Measurements from ENCODE around the gene OR9A2.
A peak's percentile ranks its signal among the peaks of the same experiment; 100 is the strongest.

OR9A2 gene

DNA sequence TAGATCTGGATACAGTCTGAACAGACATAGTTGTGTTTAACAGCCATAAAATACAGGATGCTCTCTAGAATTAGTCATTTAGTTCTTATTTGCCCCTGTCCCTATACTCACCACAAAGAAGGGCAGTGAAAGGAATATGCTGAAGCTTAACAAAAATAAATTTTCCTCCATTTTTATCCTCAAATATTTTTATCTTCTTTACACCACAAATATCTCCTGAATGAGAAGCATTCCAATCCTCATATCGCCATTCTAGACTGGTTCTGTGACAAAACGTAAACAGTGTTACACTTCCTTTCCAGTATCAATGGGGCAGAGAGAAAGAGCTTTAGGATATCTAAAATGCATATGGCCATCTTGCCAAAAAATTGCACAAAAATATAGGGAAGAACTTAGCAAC, 1.6 kb downstream of the OR9A2 start:
- TF ChIP-seq, protein P1, sequence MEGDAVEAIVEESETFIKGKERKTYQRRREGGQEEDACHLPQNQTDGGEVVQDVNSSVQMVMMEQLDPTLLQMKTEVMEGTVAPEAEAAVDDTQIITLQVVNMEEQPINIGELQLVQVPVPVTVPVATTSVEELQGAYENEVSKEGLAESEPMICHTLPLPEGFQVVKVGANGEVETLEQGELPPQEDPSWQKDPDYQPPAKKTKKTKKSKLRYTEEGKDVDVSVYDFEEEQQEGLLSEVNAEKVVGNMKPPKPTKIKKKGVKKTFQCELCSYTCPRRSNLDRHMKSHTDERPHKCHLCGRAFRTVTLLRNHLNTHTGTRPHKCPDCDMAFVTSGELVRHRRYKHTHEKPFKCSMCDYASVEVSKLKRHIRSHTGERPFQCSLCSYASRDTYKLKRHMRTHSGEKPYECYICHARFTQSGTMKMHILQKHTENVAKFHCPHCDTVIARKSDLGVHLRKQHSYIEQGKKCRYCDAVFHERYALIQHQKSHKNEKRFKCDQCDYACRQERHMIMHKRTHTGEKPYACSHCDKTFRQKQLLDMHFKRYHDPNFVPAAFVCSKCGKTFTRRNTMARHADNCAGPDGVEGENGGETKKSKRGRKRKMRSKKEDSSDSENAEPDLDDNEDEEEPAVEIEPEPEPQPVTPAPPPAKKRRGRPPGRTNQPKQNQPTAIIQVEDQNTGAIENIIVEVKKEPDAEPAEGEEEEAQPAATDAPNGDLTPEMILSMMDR (conservative IDR thresholded peaks at IDR 0.05; ENCODE audit: low read length): no peak
- no peak overlapping the region for H3K4me3 ChIP-seq (ENCODE audit: low read length)

DNA sequence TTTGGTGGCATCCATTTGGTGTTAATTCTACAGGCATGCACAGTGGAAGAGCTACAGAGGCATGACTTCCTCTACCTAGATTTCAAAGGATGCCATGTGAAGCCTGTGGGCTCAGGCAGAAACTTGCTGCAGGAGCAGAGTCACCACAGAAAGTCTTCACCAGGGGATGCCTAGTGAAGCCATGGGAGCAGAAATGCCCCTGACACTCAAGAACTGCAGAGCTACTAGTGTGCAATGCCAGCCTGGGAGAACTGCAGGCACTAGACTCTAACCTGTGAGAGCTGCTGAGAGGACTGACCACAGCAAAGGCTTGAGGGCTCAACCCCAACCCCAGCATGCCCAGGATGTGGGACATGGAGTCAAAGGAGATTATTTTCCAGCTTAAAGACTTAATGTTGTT, 3.9 kb downstream of the OR9A2 start:
- TF ChIP-seq, protein P1 (conservative IDR thresholded peaks at IDR 0.05; ENCODE audit: low read length): no peak
- DNase-seq (ENCODE audit: low read depth): no peak

More for the DNA sequence above, 1.6 kb downstream of the OR9A2 start:
- DNase-seq (ENCODE audit: low read depth): no peak

GRCh38 chr7:143018931-143019330, 8.0 kb downstream of the OR9A2 start:
- no peak overlapping the region for H3K4me3 ChIP-seq (ENCODE audit: low read length)
- no peak for DNase-seq (ENCODE audit: low read depth)
- TF ChIP-seq, protein P1 (conservative IDR thresholded peaks at IDR 0.05; ENCODE audit: low read length): no peak

More for the DNA sequence above, 3.9 kb downstream of the OR9A2 start:
- H3K4me3 ChIP-seq (ENCODE audit: low read length): no peak overlapping the region

GRCh38 chr7:143016996-143017395, 9.9 kb downstream of the OR9A2 start:
- H3K4me3 ChIP-seq (ENCODE audit: low read length): no peak overlapping the region
- DNase-seq (ENCODE audit: low read depth): no peak
- TF ChIP-seq, protein P1 (conservative IDR thresholded peaks at IDR 0.05; ENCODE audit: low read length): no peak

DNA sequence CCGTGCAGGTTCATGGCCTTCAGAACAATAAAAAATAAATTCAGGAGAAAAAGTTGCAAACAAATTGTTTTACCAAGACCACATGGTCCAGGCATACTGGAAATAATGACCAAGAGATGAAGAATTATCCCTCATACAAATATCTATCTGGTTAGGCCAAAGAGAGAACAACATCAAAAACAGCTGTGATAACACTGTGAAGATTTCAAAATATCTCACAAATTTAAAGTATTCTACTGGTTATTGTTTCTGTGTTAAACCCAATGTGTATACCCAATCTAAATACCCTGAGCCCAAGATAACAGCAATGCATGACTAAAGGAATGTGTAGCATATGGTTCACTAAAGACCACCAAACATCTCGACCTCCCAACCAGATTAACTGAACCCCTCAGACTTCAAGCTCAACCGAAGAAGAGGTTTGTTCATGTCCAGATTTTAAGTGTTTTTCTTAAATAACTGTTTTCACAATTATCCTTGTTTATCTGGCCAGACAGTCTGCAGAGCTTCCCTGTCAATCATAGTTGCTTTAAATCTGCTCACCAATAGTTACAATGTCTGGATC, 10.9 kb downstream of the OR9A2 start:
- H3K4me3 ChIP-seq (ENCODE audit: low read length): no peak overlapping the region
- DNase-seq (ENCODE audit: low read depth): peak; percentile 81
- TF ChIP-seq, protein P1 (conservative IDR thresholded peaks at IDR 0.05; ENCODE audit: low read length): no peak

DNA sequence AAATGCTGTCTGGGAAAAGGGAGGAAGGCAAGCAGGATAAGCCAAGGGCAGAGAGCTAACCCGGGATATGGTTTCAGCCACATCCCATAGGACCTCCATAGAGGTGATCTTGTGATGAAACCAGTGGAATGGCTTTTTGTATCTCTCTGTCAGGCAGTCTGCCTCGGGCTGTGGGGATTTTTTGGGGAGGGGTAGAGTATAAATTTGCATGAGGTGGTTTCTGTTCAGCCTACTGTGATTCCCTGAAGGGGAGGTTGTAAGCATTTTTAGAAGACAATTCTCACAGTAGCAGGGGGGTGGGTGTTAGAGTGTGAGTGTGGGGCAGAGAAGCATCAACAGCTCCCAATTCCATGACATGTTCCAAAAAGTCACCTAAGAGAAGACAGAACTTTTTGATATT, 11.8 kb downstream of the OR9A2 start:
- TF ChIP-seq, protein P1 (conservative IDR thresholded peaks at IDR 0.05; ENCODE audit: low read length): no peak
- no peak for DNase-seq (ENCODE audit: low read depth)
- H3K4me3 ChIP-seq (ENCODE audit: low read length): no peak overlapping the region

DNA sequence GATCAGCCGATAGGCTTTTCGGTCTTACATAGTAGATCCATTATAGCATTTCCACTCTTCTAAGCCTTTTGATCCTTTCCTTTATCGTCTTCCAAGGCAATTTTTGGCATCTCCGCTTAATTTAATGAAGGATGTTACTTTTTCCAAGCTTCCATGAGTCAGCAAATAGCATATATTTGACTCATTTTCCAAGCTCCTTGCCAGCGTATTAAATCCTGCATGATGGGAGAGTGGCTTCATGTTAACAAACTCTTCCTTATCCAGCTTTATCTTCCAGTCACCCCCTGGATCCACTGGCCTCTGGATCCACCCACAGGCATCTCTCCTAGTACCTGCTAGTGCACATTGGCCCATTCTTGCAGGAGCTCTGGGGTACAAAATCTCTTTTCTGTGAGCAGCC, 13.0 kb downstream of the OR9A2 start:
- no peak overlapping the region for H3K4me3 ChIP-seq (ENCODE audit: low read length)
- peak; percentile 86 for DNase-seq (ENCODE audit: low read depth)
- TF ChIP-seq, protein P1 (conservative IDR thresholded peaks at IDR 0.05; ENCODE audit: low read length): no peak
